ENCODE results near the gene MAPT.
"Not testable (repeated sequence)": the region's sequence is repeated elsewhere in the genome, so short reads cannot be mapped to it uniquely, and the experiment has no call there.

The MAPT gene

DNA sequence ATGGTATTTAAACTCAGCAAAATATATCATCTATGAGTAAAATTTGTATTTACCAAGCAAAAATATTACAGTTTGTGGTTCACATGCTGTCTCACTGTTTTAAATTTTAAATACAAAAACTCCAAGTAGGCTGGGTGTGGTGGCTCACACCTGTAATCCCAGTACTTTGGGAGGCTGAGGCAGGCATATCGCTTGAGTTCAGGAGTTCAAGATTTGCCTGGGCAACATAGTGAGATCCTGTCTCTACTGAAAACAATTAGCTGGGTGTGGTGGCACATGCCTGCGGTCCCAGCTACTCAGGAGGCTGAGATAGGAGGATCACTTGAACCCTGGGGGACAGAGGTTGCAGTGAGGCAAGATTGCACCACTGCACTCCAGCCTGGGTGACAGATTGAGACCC, 37.3 kb downstream of the MAPT start:
- DNase-seq, result no peak

DNA sequence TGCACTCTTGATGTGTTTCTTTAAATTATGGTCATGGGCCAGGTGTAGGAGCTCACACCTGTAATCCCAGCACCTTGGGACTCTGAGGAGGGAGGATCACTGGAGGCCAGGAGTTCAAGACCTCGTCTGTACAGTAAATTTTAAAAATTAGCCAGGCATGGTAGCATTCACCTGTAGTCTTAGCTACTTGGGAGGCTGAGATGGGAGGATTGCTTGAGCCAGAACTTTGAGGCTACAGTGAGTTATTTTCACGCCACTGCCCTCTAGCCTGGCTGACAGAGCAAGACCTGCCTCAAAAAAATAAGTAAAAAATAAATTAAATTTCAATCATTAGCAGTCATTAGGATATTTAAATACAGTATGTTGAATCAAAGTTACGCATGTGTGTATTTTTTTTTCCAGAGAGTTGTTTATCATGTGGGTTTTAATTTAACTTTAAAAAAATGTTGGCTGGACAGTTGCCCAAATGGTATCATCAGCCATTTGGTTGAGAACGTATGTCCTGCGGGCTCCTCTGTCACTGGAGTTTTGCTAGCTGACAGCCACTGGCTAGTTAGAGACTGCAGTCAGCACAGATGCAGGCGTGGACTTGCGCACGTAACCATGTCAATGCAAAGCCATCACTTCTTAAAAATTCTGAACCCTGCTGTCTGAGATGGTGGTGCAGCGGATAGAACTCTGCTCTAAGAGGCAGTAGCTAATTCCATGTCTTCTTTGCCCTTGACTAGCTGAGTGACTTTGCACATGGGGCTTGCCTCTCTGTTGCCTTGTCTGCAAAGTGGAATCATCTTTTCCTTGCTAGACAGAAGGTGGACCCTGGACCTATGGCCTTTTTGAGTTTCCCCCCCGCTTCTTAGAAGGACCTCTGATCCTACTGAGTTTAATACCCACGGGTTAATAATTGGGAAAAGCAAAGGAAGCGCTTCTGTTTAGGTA, 40.0 kb downstream of the MAPT start:
- DNase-seq, result no peak

- no peak for DNase-seq
These were observed 40.9 kb downstream of the MAPT start for GRCh38 chr17:45935197-45935709.

- no peak for DNase-seq
These were observed 41.6 kb downstream of the MAPT start for GRCh38 chr17:45935710-45936509.

DNA sequence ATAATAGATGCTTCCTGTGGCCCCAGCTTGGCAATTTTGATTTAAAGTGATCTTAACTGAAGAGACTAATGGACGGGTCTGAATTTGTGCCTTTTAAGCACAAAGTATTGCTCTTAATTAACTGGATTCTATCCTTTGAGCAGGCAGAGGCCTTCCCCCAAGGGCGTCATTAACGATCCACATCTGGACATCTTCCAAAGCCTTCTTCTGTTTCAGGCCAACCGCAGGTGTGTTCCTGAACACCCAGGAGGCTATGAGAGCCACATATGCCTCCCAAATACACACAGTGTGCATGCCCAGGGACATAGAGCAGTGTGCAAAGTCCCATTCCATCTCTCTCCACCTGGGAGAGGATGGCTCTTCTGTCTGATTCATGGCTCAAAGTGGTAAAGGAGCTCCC, 42.3 kb downstream of the MAPT start:
- DNase-seq, result no peak

GRCh38 chr17:45937186-45937585, 42.8 kb downstream of the MAPT start:
- DNase-seq, result not testable (repeated sequence)

DNA sequence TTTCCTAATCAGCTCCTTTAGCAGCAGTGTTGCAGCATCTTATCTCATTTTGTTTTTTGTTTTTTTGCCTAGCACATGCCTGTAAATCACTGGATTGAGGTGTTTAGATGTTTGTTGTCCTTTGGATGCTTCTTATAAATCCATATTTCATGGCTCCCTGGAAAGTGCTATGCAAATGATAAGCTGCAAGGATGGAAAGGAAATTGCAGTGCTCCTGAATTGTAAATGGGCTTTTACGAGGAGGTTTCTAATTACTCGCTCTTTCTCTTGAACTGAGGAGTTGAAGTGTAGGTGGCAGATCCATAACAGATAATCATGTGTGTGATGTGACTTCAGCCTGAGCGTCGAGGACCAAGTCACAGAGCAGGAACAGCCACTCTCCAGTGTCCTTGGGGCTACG, 45.0 kb downstream of the MAPT start:
- DNase-seq, result no peak

- no peak for DNase-seq
These were observed 45.9 kb downstream of the MAPT start for GRCh38 chr17:45940293-45940692.

DNA sequence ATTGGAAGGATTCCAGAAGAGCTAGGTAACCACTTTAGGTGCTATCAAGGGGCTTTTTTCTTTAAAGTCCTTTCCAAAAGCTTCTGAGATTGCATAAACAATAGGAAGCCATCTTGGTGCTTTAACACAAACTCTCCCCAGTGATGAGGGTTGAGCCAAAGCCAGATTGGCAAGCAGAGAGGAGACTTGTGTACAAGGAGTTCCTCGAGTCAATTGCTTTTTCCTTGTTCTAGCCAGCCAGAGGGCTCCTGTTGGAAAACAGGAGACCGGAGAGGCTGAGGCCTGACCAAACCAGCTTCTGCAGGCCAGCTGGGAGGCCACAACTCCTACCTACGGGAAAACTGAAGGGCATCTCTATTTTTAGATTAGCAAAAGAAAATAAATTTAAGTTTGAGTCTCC, 46.5 kb downstream of the MAPT start:
- DNase-seq, result no peak

GRCh38 chr17:45941395-45941794, 47.0 kb downstream of the MAPT start:
- no peak for DNase-seq

GRCh38 chr17:45942284-45942683, 47.9 kb downstream of the MAPT start:
- DNase-seq, result no peak

- no peak for DNase-seq
These were observed 52.5 kb downstream of the MAPT start for GRCh38 chr17:45946841-45947256.

DNA sequence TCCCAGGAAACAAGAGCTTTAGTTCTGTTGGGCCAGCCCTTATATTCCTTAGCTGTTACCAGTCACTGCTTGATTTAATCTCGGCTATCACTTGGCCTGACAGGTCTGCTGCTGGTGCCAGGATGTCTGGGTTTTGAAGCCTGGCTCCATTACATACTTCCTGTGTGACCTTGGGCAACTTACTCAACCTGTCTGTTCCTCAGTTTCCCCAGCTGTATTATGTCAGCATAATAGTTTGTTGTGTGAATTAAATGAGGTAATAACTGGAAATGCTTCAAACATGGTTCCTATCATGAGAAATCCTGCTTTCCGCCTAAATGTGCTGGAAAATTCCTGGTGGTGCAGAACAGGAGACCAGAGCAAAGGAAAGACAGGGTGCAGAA, 54.1 kb downstream of the MAPT start:
- no peak for DNase-seq

DNA sequence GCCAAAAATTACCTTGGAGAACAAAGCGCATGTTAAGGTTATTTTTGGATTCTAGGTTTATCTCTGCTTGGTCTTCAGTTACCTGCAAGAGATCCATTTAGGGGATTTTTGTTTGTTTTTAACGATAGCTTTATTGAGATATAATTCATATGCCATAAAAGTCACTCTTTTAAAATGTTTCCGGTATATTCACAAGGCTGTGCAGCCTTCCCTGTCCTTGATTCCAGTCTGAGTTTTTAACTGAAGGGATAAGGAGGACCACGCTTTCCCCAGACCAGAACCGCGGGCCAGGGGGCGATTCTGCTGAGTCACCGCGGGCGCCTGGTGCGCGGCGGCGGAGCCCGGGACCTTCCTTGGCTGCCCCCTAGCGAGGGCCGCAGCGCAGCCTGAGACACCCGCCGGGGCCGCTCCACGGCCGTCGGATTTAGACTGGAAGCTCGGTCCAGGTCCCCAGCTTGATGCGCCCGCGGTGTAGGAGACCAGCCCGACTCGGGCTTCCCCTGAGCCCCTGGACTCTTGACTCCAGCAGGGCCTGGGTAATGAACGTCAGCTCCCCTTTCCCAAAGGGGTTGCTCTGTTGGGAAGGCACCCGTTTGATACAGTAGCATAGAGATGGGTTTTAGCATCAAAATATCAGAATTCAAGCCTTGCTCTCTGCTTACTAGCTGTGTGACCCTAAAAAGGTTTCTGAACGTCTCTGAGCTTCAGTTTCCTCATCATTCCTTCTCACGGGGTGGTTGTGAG, 54.7 kb downstream of the MAPT start:
- peak; percentile 63 for DNase-seq

DNA sequence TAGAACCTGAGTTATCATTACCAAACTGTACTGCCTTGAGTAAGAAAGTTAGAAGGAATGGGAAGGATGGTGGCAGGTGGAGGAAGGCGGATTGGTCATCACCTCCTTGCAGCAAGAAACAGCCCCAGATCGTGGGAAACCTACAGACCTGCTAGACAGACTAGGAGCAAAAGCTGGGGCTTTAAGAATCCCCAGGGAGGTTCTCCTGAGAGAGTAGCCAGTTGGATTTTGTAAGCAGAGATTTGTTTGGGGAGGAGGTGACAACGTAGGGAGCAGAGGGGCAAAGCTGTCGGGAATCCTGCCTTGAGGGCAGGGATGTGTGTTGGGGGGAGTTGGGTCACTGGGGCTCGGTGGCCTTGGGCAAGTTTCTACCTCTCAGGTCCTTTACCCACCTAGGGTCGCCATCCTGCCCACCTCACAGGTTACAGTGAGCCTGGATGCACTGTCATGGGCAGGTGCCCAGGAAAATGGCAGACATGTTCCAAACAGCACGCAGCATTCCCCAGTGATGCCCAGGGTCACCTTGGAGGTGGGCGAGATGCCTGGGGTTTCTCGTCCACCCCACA, 55.5 kb downstream of the MAPT start:
- DNase-seq, result no peak

DNA sequence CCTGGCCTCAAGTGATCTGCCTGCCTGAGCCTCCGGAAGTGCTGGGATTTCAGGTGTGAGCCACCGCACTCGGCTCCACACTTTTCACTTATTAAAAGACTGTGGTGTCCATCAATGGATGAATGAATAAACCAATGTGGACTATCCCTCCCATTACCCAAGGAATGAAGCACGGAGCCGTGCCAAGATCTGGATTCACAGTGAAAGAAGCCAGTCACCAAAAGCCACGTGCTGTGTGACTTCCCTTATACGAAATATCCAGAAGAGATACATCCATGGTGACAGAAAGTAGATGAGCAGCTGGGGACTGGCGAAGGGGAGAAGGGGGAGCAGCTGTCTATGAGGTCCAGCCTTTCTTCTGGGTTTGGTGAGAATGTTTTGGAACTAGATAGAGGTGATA, 56.5 kb downstream of the MAPT start:
- DNase-seq, result no peak

GRCh38 chr17:45951403-45951802, 57.0 kb downstream of the MAPT start:
- DNase-seq, result no peak

DNA sequence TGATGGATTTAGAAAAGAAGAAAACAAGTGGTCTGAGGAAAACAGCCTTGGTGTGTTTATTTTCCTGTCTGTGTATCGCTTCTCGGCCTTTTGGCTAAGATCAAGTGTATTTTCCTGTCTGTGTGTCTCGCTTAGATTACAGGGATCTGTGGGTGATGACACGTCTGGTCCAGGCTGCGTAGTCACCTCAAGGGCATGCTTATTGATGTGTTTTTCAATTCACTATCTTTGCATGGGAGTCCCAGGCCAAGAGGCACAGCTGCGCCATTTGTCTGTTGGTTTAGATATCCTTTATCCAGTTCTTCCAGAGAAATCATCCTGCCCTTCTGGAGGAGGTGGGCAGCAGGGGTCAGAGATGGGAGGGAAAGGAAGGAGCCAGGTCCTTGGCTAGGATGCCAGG, 57.6 kb downstream of the MAPT start:
- no peak for DNase-seq

- no peak for DNase-seq
These were observed 58.5 kb downstream of the MAPT start for GRCh38 chr17:45952814-45953320.

- no peak for DNase-seq
These were observed 59.2 kb downstream of the MAPT start for GRCh38 chr17:45953561-45953960.

GRCh38 chr17:45954914-45955313, 60.6 kb downstream of the MAPT start:
- no peak for DNase-seq

DNA sequence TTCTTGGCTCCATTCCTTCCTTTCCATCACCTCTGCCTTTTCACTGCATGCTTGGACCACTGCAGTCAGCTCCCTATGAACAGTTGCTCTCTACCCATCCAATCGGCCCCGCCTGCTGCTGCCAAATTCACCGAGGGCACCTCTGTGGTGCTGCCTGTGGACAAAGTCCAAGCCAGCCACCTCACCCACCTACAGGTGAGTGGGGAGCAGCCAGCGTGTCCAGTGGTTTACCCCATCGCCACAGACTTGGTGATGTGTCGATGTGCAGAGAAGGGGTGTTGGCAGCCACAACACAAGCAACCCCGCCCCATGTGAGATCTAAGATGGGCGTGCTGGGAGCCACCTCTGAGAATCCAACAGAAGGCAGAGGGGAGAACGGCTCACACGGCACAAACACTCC, 61.0 kb downstream of the MAPT start:
- no peak for DNase-seq

GRCh38 chr17:45956090-45956489, 61.7 kb downstream of the MAPT start:
- DNase-seq, result no peak
